NCI-H748 treated with DMSO at 0.1 percent for 48 hours (cell line): ENCODE measurements around the gene ADAMTS14.

ENCODE experiments used
- DNase-seq: peaks from one replicate; lab custom pipeline; 2025; lab: John Stamatoyannopoulos, UW

The ADAMTS14 gene

GRCh38 chr10:70791386-70792039 is 119.2 kb downstream of the ADAMTS14 start:
- DNase-seq, result no peak

- DNase-seq, result no peak
Measured at GRCh38 chr10:70795613-70796012, 123.3 kb downstream of the ADAMTS14 start.

DNA sequence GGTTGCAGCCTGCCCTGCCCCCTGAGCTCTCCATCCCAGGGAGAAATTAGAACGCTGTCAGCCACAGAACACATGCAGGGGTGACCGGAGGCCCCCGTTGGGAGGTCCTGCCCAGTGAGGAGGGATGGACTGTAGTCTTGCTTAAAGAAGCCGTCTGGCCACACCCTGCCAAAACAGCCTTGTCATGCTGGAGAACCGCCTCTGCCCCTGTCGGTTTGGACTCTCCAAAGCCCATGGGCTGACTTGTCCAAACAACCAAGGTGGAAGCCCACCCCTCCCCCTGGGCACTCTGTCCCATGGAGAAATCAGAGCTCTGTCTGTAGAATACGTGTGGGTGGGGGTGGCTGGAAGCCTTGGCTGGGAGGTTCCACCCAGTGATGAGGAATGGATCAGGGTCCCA is 125.5 kb downstream of the ADAMTS14 start:
- DNase-seq, result no peak

- no peak for DNase-seq
Measured at GRCh38 chr10:70799124-70799523, 126.8 kb downstream of the ADAMTS14 start.

GRCh38 chr10:70801854-70802253 is 129.5 kb downstream of the ADAMTS14 start:
- DNase-seq, result no peak

- DNase-seq, result peak; percentile 77
Measured at GRCh38 chr10:70803775-70804420, 131.6 kb downstream of the ADAMTS14 start.

GRCh38 chr10:70804421-70804808 is 132.1 kb downstream of the ADAMTS14 start:
- no peak for DNase-seq

GRCh38 chr10:70805619-70806215 is 133.4 kb downstream of the ADAMTS14 start:
- no peak for DNase-seq

DNA sequence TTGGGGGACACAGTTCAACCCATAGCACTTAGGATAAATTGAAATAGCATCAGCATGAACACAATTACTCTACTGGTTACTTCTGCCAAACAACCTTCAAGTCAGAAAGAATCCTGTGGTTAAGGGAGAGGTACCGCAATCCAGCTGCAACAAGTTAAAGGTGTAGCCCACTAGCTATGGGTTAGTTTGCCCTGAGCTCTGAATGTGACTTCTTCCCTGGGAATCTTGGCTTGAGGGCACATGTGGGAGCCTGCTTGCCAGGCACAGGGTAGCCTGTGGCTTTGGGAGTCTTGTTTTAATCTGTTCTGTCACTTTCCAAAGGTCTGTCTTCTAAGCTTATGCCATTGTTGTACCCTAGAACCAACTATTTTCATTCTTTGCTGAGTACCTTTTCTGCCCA is 134.5 kb downstream of the ADAMTS14 start:
- DNase-seq, result no peak

DNA sequence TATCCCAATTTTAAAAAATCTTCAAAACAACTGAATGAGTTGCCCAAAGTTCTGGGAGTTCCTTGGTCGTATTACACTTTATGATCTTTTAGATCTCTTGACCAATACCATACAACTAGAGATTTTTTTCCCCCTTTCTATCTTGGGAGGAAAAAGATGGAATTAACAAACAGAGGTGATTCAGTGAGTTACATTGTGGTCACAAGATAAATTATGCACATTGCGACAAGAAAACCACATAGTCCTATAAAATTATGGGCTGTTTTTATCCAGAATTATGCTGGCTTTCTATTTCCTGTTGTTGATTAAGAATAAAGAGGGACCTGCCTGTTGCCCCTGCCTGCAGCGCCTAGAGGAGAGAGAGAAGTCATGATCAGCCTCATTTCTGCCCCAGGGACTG is 135.2 kb downstream of the ADAMTS14 start:
- no peak for DNase-seq

- no peak for DNase-seq
Measured at GRCh38 chr10:70809011-70809611, 136.8 kb downstream of the ADAMTS14 start.

GRCh38 chr10:70809726-70810125 is 137.4 kb downstream of the ADAMTS14 start:
- no peak for DNase-seq

- no peak for DNase-seq
Measured at GRCh38 chr10:70810967-70811366, 138.7 kb downstream of the ADAMTS14 start.

DNA sequence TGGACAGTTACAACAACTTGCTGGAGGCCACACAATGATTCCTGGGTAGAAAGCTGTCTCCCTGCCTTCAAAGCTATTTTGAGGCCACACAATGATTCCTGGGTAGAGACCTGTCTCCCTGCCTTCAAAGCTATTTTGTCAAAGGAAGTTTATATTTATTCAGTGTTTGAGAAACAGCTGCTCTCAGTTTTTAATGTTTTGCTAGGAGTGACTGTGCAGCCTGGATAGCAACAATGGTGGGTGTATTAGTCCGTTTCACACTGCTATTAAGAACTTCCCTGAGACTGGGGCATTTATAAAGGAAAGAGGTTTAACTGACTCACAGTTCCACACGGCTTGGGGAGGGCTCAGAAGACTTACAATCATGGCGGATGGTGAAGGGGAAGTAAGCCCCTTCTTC is 139.6 kb downstream of the ADAMTS14 start:
- no peak for DNase-seq
